IMR-90 (cell line): ENCODE results near the gene CCR5. TPM values are rescaled to one million over a fixed set of nuclear protein-coding genes. Genes with fewer than 3 reads are reported as not detected.
"Not testable (repeated sequence)": the region's sequence is repeated elsewhere in the genome, so short reads cannot be mapped to it uniquely, and the experiment has no call there.

Experiments
- ATAC-seq: fragments of 200-7000 bp; cut with Tn5 transposase; 2 replicates; pipeline ENCODE4 v1.9.1; 2020; ENCODE audit warnings: low read depth, mild to moderate bottlenecking, moderate library complexity
- BruUV-seq: library from RNA; stranded (reverse); fragments of 400-500 nt; replicated peaks from 2 replicates; lab custom pipeline; 2021; lab: Mats Ljungman, UMichigan
- CTCF ChIA-PET: fragments of 300-600 bp; formaldehyde crosslinking; extraction: SDS; loops from one replicate; lab custom pipeline; 2021; ENCODE audit warnings: antibody characterized with exemption; lab: Yijun Ruan, JAX
- POLR2A ChIA-PET: fragments of 300-600 bp; sonication (Branson Sonifier 250); formaldehyde crosslinking; loops from one replicate; lab custom pipeline; 2022; ENCODE audit warnings: antibody characterized with exemption; ENCODE audit not compliant: unreplicated experiment; lab: Charles Lee
- DNase-seq: peaks from one replicate; pipeline ENCODE4 v3.0.0; 2013
- H2AFZ ChIP-seq: replicated peaks from 2 replicates; pipeline ENCODE3; 2013; ENCODE audit warnings: low read length, mild to moderate bottlenecking; ENCODE audit not compliant: poor library complexity
- H2AK5ac ChIP-seq: 2 replicates; pipeline ENCODE4 v1.6.1; 2013; ENCODE audit warnings: low read depth, low read length, inconsistent platforms
- H2AK9ac ChIP-seq: replicated peaks from 2 replicates; pipeline ENCODE3; 2013; ENCODE audit warnings: mild to moderate bottlenecking, low read depth, low read length, moderate library complexity; ENCODE audit not compliant: poor library complexity
- H2BK120ac ChIP-seq: 2 replicates; pipeline ENCODE4 v1.6.1; 2013; ENCODE audit warnings: low read depth, low read length, inconsistent platforms
- H2BK15ac ChIP-seq: 3 replicates; pipeline ENCODE4 v1.6.1; 2013; ENCODE audit warnings: low read depth, low read length, inconsistent platforms
- H2BK20ac ChIP-seq: 2 replicates; pipeline ENCODE4 v1.6.1; 2013; ENCODE audit warnings: low read depth, mild to moderate bottlenecking, inconsistent platforms, low read length, moderate library complexity
- H2BK5ac ChIP-seq: 2 replicates; pipeline ENCODE4 v1.6.1; 2013; ENCODE audit warnings: mild to moderate bottlenecking, low read depth, low read length, inconsistent platforms; ENCODE audit not compliant: poor library complexity, severe bottlenecking
- H3K14ac ChIP-seq: replicated peaks from 2 replicates; pipeline ENCODE4 v1.6.1; 2013; ENCODE audit warnings: low read depth, low read length, inconsistent platforms
- H3K18ac ChIP-seq: 2 replicates; pipeline ENCODE4 v1.6.1; 2013; ENCODE audit warnings: low read depth, low read length, control low read depth
- H3K23ac ChIP-seq: 2 replicates; pipeline ENCODE4 v1.6.1; 2013; ENCODE audit warnings: low read depth, low read length, inconsistent platforms
- H3K27ac ChIP-seq: 2 replicates; pipeline ENCODE4 v1.5.1; 2013; ENCODE audit warnings: mild to moderate bottlenecking, control low read depth, low read length; ENCODE audit not compliant: insufficient read depth
- H3K27me3 ChIP-seq: 2 replicates; pipeline ENCODE4 v1.6.1; 2013; ENCODE audit warnings: low read length; ENCODE audit not compliant: control insufficient read depth, insufficient read depth
- H3K36me3 ChIP-seq: 2 replicates; pipeline ENCODE4 v1.6.1; 2013; ENCODE audit warnings: low read length, mixed read lengths; ENCODE audit not compliant: control insufficient read depth, insufficient read depth
- H3K4ac ChIP-seq: 2 replicates; pipeline ENCODE4 v1.6.1; 2013; ENCODE audit warnings: low read depth, low read length, inconsistent platforms
- H3K4me1 ChIP-seq: 2 replicates; pipeline ENCODE4 v1.6.1; 2013; ENCODE audit warnings: low read length, mixed read lengths; ENCODE audit not compliant: control insufficient read depth, insufficient read depth
- H3K4me2 ChIP-seq: 2 replicates; pipeline ENCODE4 v1.6.1; 2013; ENCODE audit warnings: low read depth, mild to moderate bottlenecking, control low read depth, low read length, moderate library complexity
- H3K4me3 ChIP-seq: 2 replicates; pipeline ENCODE4 v1.5.1; 2013; ENCODE audit warnings: low read depth, mild to moderate bottlenecking, control low read depth, low read length, moderate library complexity; ENCODE audit not compliant: insufficient read depth
- H3K56ac ChIP-seq: 2 replicates; pipeline ENCODE4 v1.6.1; 2013; ENCODE audit warnings: low read length, inconsistent platforms; ENCODE audit not compliant: insufficient read depth; ENCODE audit errors: extremely low read depth
- H3K79me1 ChIP-seq, 2 experiments: 2 replicates each; pipeline ENCODE4 v1.6.1; 2013; ENCODE audit warnings: low read length in 2 of 2, inconsistent platforms in 1 of 2, low read depth in 1 of 2
- H3K9ac ChIP-seq: 2 replicates; pipeline ENCODE4 v1.6.1; 2013; ENCODE audit warnings: low read depth, low read length, control low read depth
- H3K9me1 ChIP-seq: 2 replicates; pipeline ENCODE4 v1.6.1; 2013; ENCODE audit warnings: low read length, inconsistent platforms; ENCODE audit not compliant: insufficient read depth
- H3K9me3 ChIP-seq: 2 replicates; pipeline ENCODE4 v1.6.1; 2013; ENCODE audit warnings: low read length; ENCODE audit not compliant: control insufficient read depth, insufficient read depth
- H4K20me1 ChIP-seq: 2 replicates; pipeline ENCODE4 v1.6.1; 2013; ENCODE audit warnings: low read length, inconsistent platforms; ENCODE audit not compliant: insufficient read depth
- H4K5ac ChIP-seq: 2 replicates; pipeline ENCODE4 v1.6.1; 2013; ENCODE audit warnings: mild to moderate bottlenecking, low read depth, low read length, control low read depth
- H4K8ac ChIP-seq, 2 experiments: 2 replicates each; pipeline ENCODE4 v1.6.1; 2013; ENCODE audit warnings: low read depth in 2 of 2, low read length in 2 of 2, control low read depth in 1 of 2, inconsistent platforms in 1 of 2
- H4K91ac ChIP-seq: 2 replicates; pipeline ENCODE4 v1.6.1; 2013; ENCODE audit warnings: low read depth, low read length, inconsistent platforms; ENCODE audit not compliant: insufficient read depth
- CEBPB ChIP-seq: IDR thresholded peaks from 2 replicates; pipeline ENCODE4 v1.6.1; 2012; ENCODE audit warnings: low read depth, low read length, improper control_type of control experiment
- CHD1 ChIP-seq: IDR thresholded peaks from 2 replicates; pipeline ENCODE4 v1.6.1; 2012; ENCODE audit warnings: low read depth, low read length, improper control_type of control experiment
- CTCF ChIP-seq: conservative IDR thresholded peaks from 2 replicates; pipeline ENCODE4 v1.5.1; 2012; ENCODE audit warnings: mild to moderate bottlenecking, low read depth, low read length, improper control_type of control experiment
- WGBS, 2 experiments: methylation state at CpG; one replicate each; pipeline versions ENCODE4 v1.1.5 to v1.1.7; 2013; ENCODE audit warnings: missing lambda C conversion rate in 2 of 2; ENCODE audit not compliant: insufficient read length in 1 of 2; ENCODE audit errors: extremely low coverage in 2 of 2; 5-methylcytosine and 5-hydroxymethylcytosine counted together
- dilution Hi-C: fragments of 300-500 bp; cut with HindIII; formaldehyde crosslinking; loops from one replicate; pipeline ENCODE4 v1.14.3; 2018; ENCODE audit warnings: low sequenced_read_pairs; ENCODE audit not compliant: unreplicated experiment
- in situ Hi-C: fragments of 300-500 bp; cut with MboI; formaldehyde crosslinking; loops from 3 replicates; pipeline ENCODE4 v1.14.3; 2019; ENCODE audit warnings: low sequenced_read_pairs, inconsistent platforms, mixed read lengths
- intact Hi-C: fragments of 100-400 bp; cut with micrococcal nuclease; formaldehyde crosslinking; loops from 2 replicates; pipeline ENCODE4 v1.10.0; 2022
- polyA plus RNA-seq, 3 experiments: library from polyadenylated mRNA; depleted of rRNA; stranded (reverse); fragments of >200 nt; gene quantifications; 2 replicates each; pipeline ENCODE4 v1.2.3, GENCODE V29; 2012; ENCODE audit warnings: low replicate concordance in 1 of 3
- total RNA-seq: library from RNA; depleted of rRNA; stranded (reverse); fragments of >200 nt; gene quantifications from 2 replicates; pipeline ENCODE4 v1.2.3, GENCODE V29; 2012

CCR5 gene
- total and polyA plus RNA-seq, 2 of the 4 experiments (the other 2 are of a cell fraction), result not detected

GRCh38 chr3:46389306-46389705 is 18.6 kb downstream of the CCR5 start:
- Histone ChIP-seq H2BK120ac (no peak overlapping the region), H2AK9ac (no peak overlapping the region), H3K14ac (no peak overlapping the region), H3K27me3 (peaks cover 15% of the 10 kb centered on the region), H4K91ac (no peak overlapping the region), H3K9me1 (peaks cover 4% of the 10 kb centered on the region), H3K4me3 (no peak overlapping the region), H2BK20ac (no peak overlapping the region), H4K20me1 (no peaks in the 10 kb centered on the region), H2BK15ac (no peak overlapping the region), H3K9ac (no peak overlapping the region), H3K4me1 (0 out of 2 replicates have a peak, but pooled peaks cover 2% of the 10 kb centered on the region), H2AFZ (no peak overlapping the region), H3K79me1 (no peaks in the 10 kb centered on the region), H3K27ac (no peak overlapping the region), H3K36me3 (no peaks in the 10 kb centered on the region), H2AK5ac (no peak overlapping the region), H2BK5ac (no peak overlapping the region), H4K5ac (no peak overlapping the region), H3K56ac (no peak overlapping the region), H4K8ac (no peak overlapping the region), H3K4ac (no peak overlapping the region), H3K9me3 (peaks cover 2% of the 10 kb centered on the region; the same call in 1 of the 2 replicates), H3K23ac (no peak overlapping the region), H3K4me2 (no peak overlapping the region), H3K18ac (no peak overlapping the region)
- intact Hi-C loops (no loop called here), dilution Hi-C loops (no loop called here), in situ Hi-C loops (no loop called here)
- TF ChIP-seq CTCF (no peak), CEBPB (no peak), CHD1 (no peak)
- BruUV-seq, result no TSS peak
- 84% methylated on average over 4 of the region's 6 CpGs; no CpG with 5 or more reads in 1 of the 2 experiments for WGBS, 2 experiments
- ChIA-PET POLR2A (no interaction called here), CTCF (no interaction called here)
- no peak for DNase-seq
- ATAC-seq, result no peak

GRCh38 chr3:46391526-46391925 is 20.8 kb downstream of the CCR5 start:
- POLR2A ChIA-PET, H3K4ac ChIP-seq, H3K4me2 ChIP-seq, H3K4me1 ChIP-seq, H2AK5ac ChIP-seq, H2AK9ac ChIP-seq, in situ Hi-C loops, H3K9me1 ChIP-seq, H4K5ac ChIP-seq, H3K27ac ChIP-seq, H3K18ac ChIP-seq, H2BK15ac ChIP-seq, H4K8ac ChIP-seq, H3K14ac ChIP-seq, H4K20me1 ChIP-seq, H2AFZ ChIP-seq, CTCF ChIA-PET, H3K9ac ChIP-seq, DNase-seq, H3K4me3 ChIP-seq, intact Hi-C loops, H2BK120ac ChIP-seq, H3K79me1 ChIP-seq, ATAC-seq, H2BK5ac ChIP-seq, H2BK20ac ChIP-seq, H3K56ac ChIP-seq, H3K9me3 ChIP-seq, BruUV-seq, dilution Hi-C loops, H3K23ac ChIP-seq, H3K36me3 ChIP-seq, H4K91ac ChIP-seq: not testable (repeated sequence)
- 85% methylated on average over 4 of the region's 5 CpGs; no CpG with 5 or more reads in 1 of the 2 experiments for WGBS, 2 experiments
- peaks cover 11% of the 10 kb centered on the region for H3K27me3 ChIP-seq
